ENCODE data around the gene TEX19. TPM values are rescaled to one million over a fixed set of nuclear protein-coding genes. Genes with fewer than 3 reads are reported as not detected.

The TEX19 gene
- total RNA-seq, result 0.07 TPM in 1 of 2 replicates, not detected in the other

GRCh38 chr17:82358465-82359350 lies at the start of gene TEX19:
TSS of gene TEX19 (plus strand) at chr17:82359247. CDS start at chr17:82362151, 2,904 bp downstream.

DNA sequence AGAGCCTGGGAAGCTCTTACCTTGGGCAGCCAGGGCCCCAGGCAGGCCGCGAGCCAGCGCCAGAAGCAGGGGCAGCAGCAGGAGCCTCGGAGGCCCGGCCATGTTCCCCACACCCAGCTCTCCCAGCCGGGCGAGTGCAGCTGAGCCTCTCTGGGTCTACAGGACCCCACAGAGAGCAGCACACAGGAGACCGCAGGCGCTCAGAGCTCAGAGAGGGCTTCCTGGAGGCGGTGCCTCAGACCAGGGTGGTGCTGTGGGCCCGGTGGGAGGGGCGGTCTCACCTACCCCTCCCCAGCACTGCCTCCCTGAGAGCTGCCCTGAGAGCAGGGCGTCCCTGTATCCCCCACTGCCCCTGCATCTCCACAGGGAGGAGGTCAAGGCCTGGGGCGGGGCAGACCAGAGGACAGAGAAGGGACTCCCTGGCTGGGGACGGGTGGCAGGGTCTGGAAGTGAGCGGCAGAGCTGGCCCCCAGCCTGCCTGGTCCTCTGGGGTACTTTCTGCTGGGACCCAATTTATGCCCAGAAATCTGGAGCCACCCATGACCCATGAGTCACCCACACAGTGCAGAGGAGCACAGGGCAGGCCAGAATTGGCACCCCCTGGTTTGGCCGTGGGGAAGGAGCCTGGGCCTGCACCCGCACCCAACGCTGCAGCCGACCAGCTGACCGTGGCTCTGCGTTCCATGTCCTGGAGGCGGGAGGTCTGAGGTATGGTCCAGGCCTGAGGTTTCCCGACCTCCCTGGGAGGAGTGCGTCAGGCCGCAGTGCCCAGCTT lies 41.5 kb upstream of the TEX19 start, which contains the start of gene CD7:
TSS of gene CD7 (minus strand) at position 215 of the 775 bp plus-strand sequence. CDS start at position 102, 113 bp downstream.

DNA sequence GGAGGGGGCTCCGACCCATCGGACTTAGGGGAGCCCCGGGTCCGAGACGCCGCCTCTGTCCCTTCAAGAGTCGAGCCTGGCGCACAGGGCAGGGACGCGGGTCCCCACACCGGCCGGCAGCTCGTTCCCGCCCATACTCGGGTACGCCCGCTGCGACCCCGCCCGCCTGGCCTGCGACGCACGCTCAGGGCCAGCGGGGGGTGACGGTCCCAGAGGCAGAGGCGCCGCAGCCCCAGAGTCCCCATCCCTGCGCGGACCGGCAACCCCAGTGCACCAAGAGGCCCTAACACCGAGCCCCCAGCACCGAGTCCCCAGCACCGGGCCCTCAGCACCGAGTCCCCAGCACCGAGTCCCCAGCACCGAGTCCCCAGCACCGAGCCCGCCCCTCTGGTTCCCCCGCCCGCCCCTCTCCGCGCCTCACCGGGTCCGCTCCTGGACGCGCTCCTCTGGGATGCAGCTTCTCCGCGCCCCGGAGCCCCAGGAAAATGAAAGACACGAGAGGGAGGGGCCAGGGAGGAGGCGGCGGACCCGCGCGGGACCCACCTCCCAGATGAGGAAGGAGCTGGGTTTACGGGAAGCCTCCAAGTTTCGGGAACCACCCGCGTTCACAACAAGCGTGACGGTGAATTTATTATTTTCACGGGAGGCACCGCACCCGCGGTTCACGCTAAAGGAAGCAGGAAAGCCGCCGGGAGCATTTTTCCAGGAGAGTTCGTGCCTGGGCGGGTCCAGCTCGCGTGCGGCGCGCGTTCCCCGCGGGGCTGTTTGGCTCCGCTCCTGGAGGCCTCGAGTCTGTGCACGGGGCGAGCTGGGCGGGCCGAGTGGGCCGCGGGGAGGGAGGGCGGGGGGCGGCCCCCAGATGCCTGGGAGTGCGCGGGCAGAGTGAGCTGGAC lies 25.5 kb upstream of the TEX19 start, which contains the start of gene SECTM1:
TSS of gene SECTM1 (minus strand) at position 488 of the 893 bp plus-strand sequence. CDS start 6,526 bp downstream, outside the sequence.

DNA sequence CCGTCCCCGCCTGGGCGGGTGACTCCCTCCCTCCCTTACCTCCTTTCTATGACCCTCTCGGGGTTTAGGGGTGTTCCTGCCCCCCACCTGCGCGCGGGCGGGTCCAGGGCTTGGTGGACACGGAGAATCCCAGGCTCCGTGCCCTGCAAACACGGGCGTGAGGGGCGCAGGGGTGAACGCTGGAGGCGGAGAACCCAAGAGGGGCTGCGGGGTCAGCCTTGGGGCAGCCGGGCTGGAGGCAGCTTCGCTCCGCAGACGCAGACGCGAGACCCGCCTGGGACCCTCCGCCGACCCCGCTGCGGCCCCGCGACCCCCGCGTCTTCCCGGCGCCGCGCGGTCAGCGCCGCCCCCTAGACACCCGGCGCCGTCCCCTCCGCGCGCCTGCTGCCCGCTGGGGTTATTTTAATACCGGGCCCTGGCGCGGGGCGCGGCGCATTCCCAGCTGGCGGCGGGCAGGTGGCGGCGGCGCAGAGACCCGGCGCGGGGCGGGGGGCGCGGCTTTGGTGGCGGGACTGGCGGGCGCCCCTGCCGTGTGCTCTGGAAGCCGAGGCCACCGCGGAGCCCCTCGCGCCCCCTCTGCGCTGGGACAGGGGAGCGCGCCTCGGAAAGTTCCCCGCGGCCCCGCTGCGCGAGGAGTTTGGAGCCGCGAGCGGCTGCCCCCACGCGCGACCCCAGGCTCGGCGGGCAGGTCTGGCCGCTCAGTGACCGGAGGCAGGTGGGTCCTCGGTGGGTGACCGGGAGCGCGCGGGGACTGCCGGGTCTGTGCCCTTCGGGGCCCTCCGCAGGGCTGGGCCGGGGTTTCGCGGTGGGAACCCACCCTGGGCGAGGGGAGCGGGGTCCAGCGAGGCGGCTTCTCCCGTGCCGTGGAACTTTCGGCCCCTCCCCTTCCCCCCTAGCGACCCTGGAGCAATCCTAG lies 12.5 kb downstream of the TEX19 start, which contains the start of gene UTS2R:
TSS of gene UTS2R (plus strand) at position 433 of the 916 bp plus-strand sequence. CDS start 2,560 bp downstream, outside the sequence.

Other genes starting within 250 kb of the TEX19 start
- gene CCDC57, start 146.4 kb upstream of the TEX19 start, total RNA-seq, result 16.2 and 18.8 TPM in 2 replicates
- gene SLC16A3, start 130.2 kb upstream of the TEX19 start, total RNA-seq, result 87.4 and 113 TPM in 2 replicates
- gene CSNK1D, start 85.5 kb upstream of the TEX19 start, total RNA-seq, result 62.0 and 76.5 TPM in 2 replicates
- not detected in 2 replicates for gene CD7, start 41.6 kb upstream of the TEX19 start, total RNA-seq
- 2.8 and 3.7 TPM in 2 replicates for gene SECTM1, start 25.5 kb upstream of the TEX19 start, total RNA-seq
- not detected in 2 replicates for gene UTS2R, start 12.5 kb downstream of the TEX19 start, total RNA-seq
- gene HEXD, start 59.1 kb downstream of the TEX19 start, total RNA-seq, result 11.7 and 13.0 TPM in 2 replicates
- 27.1 and 28.6 TPM in 2 replicates for gene OGFOD3, start 59.3 kb downstream of the TEX19 start, total RNA-seq
- gene CYBC1, start 91.5 kb downstream of the TEX19 start, total RNA-seq, result 41.0 and 50.7 TPM in 2 replicates
- gene NARF, start 99.5 kb downstream of the TEX19 start, total RNA-seq, result 74.0 and 97.5 TPM in 2 replicates
- 41.1 and 56.4 TPM in 2 replicates for gene FOXK2, start 160.5 kb downstream of the TEX19 start, total RNA-seq

Measured in thoracic aorta endothelial cell (primary cell).